ENCODE measurements around the gene CCDC141. TPM values are rescaled to one million over a fixed set of nuclear protein-coding genes. Genes with fewer than 3 reads are reported as not detected.

The CCDC141 gene
- total RNA-seq, 1 experiment from 2014 or later = 0.02 TPM

GRCh38 chr2:178976351-178976750, 73.6 kb downstream of the CCDC141 start:
- no peak for DNase-seq (ENCODE audit: low spot score)

GRCh38 chr2:178962805-178963433, 87.0 kb downstream of the CCDC141 start:
- no peak for DNase-seq (ENCODE audit: low spot score)

- DNase-seq (ENCODE audit: low spot score) = no peak
These were observed 87.8 kb downstream of the CCDC141 start for GRCh38 chr2:178962152-178962551.

GRCh38 chr2:178954049-178954448, 95.9 kb downstream of the CCDC141 start:
- no peak for DNase-seq (ENCODE audit: low spot score)

- no peak for DNase-seq (ENCODE audit: low spot score)
These were observed 98.5 kb downstream of the CCDC141 start for GRCh38 chr2:178951266-178952006.

GRCh38 chr2:178949584-178949983, 100.4 kb downstream of the CCDC141 start:
- no peak for DNase-seq (ENCODE audit: low spot score)

GRCh38 chr2:178949151-178949550, 100.8 kb downstream of the CCDC141 start:
- DNase-seq (ENCODE audit: low spot score) = no peak

- DNase-seq (ENCODE audit: low spot score) = no peak
These were observed 102.9 kb downstream of the CCDC141 start for GRCh38 chr2:178947006-178947405.

- DNase-seq (ENCODE audit: low spot score) = no peak
These were observed 103.4 kb downstream of the CCDC141 start for GRCh38 chr2:178946494-178946893.

GRCh38 chr2:178943745-178944144, 106.2 kb downstream of the CCDC141 start:
- DNase-seq (ENCODE audit: low spot score) = no peak

GRCh38 chr2:178934571-178934970, 115.4 kb downstream of the CCDC141 start:
- DNase-seq (ENCODE audit: low spot score) = no peak

GRCh38 chr2:178933493-178933892, 116.4 kb downstream of the CCDC141 start:
- no peak for DNase-seq (ENCODE audit: low spot score)

GRCh38 chr2:178928077-178928476, 121.9 kb downstream of the CCDC141 start:
- no peak for DNase-seq (ENCODE audit: low spot score)

- DNase-seq (ENCODE audit: low spot score) = no peak
These were observed 122.8 kb downstream of the CCDC141 start for GRCh38 chr2:178927173-178927572.

- DNase-seq (ENCODE audit: low spot score) = no peak
These were observed 125.1 kb downstream of the CCDC141 start for GRCh38 chr2:178924817-178925216.

- DNase-seq (ENCODE audit: low spot score) = no peak
These were observed 126.4 kb downstream of the CCDC141 start for GRCh38 chr2:178923546-178923945.

GRCh38 chr2:178920916-178921513, 128.9 kb downstream of the CCDC141 start:
- no peak for DNase-seq (ENCODE audit: low spot score)

- DNase-seq (ENCODE audit: low spot score) = no peak
These were observed 132.4 kb downstream of the CCDC141 start for GRCh38 chr2:178917555-178917954.

GRCh38 chr2:178915423-178916173, 134.3 kb downstream of the CCDC141 start:
- DNase-seq (ENCODE audit: low spot score) = no peak

GRCh38 chr2:178914259-178914849, 135.6 kb downstream of the CCDC141 start:
- peak; percentile 79 for DNase-seq (ENCODE audit: low spot score)

- DNase-seq (ENCODE audit: low spot score) = no peak
These were observed 136.9 kb downstream of the CCDC141 start for GRCh38 chr2:178913049-178913441.
